NCI-H69 (cell line): ENCODE data around the gene FHIP1A.
"Not testable (repeated sequence)": the region's sequence is repeated elsewhere in the genome, so short reads cannot be mapped to it uniquely, and the experiment has no call there.

ENCODE experiments used
- DNase-seq: peaks from one replicate; lab custom pipeline; 2025; lab: John Stamatoyannopoulos, UW

The FHIP1A gene

DNA sequence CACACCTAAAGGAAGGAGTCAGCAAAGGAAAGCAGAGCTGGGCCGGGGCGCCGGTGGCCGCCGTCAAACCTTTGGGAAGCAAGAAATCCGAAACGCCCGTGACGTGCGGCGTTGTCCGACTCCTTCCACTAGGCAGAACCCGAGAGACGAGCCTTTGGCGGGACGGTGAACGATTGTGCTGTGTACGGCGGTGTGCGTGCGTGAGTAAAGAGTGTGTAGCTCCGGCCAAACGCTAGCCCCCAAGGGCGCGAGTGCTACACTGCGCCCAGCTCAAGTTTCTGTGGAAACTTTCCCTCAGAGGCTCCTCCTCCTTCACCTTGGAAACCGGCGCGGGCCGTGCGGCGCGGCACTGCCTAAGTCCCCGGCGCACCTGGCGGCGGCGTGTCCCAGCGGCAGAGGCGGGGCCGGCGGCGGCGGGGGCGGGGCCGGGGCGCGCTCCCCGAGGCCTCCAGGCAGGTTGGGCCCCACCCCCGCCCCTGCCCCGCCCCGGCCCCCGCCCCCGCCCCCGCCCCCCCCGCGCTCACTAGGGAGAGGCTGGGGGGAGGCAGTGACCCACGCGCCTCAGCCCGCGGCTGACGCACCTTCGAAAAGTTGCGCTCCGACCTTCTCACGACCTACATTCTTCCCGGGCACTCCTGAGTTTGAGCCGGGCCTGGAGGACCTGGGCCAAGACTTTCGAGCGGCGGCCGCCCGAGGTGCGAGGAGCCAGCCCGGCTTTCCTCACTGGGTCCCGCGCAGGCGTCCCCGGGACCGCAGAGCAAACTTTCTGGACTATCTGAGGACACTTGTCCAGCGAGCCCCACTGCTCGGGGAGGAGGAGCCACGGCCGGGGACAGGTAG, at the start of gene FHIP1A:
TSS of gene FHIP1A (plus strand) at position 547 of the 840 bp plus-strand sequence. CDS start 157,084 bp downstream, outside the sequence.
- peak; percentile 87 for DNase-seq

DNA sequence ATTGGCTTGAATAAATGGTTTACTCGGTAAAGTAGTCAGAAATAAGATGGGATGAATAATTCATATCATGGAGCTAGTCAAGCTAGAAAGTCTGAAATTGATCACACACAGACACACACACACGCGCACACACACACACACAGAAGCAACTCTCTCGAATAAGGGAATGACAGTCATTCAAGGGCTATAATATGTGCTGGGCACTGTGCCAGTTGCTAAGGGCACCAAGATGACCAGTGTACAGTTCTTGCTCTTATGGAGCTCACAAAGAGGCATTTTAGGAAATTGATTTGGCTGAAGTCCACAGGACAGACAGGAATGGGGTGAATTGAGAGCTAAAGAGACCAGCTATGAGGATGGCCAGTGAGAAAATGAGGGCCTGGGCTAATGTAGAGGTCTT, 49.4 kb upstream of the FHIP1A start:
- peak; percentile 5 for DNase-seq

DNA sequence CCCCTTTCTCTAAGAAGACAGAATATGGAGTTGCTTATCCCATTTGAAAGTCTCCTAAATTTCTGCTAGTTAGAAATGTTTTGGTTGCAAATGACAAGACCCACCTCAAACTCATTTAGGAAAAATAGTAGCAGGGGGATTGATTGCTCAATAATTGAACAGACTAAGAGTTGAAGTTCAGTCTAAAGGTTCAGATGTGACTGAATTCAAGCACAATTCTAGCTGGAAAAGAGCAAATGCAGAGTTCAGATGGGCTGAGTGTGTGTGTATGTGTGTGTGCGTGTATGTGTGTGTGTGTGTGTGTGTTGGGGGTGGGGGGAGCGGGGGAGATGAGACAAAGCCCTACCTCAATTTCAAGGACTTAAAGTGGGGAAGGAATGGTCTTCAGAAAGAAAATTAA, 47.9 kb upstream of the FHIP1A start:
- DNase-seq, result no peak

DNA sequence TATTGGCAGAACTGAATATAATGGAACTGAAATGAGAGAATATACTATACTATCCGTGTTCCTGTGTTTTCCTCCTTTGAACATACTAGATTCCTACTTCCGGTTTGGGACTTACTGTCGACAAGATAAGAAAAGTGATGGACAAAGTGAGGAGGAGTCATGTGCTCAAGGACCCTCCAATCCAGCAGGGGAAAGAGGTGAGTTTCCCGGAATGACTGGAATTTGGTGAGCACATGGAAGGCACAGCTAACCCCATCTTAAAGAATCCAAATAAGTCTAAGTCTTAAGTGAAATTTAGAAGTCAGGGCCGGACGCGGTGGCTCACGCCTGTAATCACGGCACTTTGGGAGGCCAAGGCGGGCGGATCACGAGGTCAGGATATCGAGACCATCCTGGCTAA, 47.0 kb upstream of the FHIP1A start:
- DNase-seq, result no peak

DNA sequence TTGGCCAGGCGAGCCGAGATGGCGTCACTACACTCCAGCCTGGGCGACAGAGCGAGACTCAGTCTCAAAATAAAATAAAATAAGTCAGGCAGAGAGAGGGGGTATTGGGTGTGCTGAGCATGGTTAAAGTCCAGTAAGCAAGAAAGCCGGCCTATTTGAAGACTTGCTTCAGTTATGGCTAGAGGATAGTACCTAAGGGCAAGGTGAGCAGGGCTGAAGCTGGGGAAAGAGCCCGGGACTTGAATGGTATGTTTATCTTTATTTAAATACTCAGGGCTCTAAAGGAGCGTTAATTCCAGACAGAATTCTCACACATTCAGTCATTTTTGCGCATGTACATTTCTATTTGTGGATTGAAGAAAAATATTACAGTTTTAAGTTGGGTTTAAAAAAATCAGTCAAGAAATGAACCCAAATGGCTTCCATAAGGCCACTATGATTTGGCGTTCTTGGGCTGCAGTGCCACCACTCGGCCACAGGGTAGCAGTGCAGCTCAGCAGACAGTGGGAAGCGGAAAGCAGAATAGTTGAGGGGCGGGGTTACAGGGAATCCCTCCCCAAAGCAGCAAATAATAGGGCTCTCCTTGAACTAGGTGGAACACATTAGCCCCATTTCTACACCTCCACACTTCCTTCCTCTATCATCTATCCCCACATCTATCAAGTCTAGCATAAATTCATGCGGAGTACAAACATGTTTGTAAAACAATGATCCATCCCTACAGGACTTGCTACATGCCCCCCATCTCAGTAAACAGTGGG, 46.4 kb upstream of the FHIP1A start:
- peak; percentile 64 for DNase-seq

DNA sequence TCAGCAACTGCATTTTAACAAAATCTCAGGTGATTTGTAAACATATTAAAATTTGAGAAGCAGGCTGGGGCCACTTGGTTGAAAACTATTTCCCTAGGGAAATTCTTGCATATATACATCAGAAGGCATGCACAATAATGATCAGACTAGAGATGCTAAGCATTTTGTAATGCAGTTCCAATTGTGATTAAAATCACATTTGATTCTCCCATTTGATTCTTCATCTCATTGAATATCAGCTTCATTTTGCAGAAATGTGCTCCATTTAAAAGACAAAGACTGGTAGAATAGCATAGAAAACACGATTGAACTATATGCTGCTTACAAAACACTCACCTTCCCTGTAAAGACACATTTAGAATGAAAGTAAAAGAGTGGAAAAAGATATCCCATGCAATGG, 32.4 kb upstream of the FHIP1A start:
- DNase-seq, result no peak

DNA sequence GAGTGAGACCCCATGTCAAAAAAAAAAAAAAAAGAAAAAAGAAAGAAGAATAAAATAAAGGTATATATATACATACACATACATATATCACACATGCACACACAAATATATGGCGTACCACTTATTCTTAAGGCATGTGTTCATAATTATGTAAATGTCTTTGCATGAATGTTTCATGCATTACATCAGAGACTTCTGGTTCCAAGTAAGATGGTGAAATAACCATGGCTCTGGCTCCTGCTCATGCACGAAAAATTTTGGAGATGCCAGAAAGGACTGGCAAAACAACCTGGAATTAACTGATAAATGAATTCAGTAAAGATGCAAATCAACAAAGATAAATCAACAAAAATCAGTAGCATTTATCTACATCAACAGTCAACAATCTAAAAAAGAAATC, 19.7 kb upstream of the FHIP1A start:
- no peak for DNase-seq

DNA sequence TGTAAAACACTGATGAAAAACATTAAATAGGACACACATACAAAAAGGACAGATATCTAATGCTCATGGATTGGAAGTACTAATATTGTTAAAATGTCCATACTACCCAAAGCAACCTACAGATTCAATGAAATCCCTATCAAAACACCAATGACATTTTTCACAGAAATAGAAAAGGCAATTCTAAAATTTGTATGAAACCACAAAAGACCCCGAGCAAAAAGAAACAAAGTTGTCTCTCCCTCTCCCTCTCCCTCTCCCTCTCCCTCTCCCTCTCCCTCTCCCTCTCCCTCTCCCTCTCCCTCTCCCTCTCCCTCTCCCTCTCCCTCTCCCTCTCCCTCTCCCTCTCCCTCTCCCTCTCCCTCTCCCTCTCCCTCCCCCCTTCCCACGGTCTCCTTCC, 19.2 kb upstream of the FHIP1A start:
- not testable (repeated sequence) for DNase-seq

DNA sequence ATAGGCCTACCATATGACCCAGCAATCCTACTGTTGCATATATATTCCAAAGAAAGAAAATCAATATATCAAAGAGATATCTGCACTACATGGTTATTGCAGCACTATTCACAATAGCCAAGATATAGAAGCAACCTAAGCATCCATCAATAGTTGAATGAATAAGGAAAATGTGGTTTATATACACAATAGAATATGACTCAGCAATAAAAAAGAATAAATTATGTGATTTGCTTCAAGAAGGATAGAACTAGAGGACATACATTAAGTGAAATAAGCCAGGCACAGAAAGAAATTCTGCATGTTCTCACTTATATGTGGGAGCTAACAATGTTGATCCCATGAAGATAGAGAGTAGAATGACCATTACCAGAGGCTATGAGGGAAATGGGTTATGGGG, 13.1 kb upstream of the FHIP1A start:
- no peak for DNase-seq

DNA sequence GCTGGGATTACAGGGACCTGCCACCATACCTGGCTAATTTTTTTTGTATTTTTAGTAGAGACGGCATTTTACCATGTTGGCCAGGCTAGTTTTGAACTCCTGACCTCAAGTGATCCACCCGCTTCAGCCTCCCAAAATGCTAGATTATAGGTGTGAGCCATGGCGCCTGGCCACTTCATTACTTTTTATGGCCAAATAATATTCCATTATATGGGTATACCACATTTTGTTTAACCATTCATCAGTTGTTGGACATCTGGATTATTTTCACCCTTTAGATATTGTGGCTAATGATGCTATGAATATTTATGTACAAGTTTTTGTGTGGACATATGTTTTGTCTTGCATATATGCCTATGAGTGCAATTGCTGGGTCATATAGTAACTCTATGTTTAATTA, 8.6 kb upstream of the FHIP1A start:
- DNase-seq, result no peak

DNA sequence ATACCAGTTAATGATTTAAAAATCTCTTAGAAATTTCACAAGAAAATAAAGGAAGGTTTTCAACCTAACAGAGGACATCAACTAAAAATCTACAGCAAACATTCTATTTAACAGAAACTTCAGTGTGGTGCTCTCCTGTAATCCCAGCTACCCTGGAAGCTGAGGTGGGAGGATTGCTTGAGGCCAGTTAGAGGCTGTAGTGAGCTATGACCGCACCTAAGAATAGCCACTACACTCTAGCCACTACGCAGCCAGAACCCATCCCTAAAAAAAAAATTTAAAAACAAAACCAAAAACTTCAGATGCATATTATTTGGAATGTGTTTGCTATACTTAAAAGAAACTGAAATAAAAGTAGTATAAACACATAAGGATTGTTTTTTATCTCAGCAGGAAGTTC, 7.2 kb upstream of the FHIP1A start:
- DNase-seq, result no peak

DNA sequence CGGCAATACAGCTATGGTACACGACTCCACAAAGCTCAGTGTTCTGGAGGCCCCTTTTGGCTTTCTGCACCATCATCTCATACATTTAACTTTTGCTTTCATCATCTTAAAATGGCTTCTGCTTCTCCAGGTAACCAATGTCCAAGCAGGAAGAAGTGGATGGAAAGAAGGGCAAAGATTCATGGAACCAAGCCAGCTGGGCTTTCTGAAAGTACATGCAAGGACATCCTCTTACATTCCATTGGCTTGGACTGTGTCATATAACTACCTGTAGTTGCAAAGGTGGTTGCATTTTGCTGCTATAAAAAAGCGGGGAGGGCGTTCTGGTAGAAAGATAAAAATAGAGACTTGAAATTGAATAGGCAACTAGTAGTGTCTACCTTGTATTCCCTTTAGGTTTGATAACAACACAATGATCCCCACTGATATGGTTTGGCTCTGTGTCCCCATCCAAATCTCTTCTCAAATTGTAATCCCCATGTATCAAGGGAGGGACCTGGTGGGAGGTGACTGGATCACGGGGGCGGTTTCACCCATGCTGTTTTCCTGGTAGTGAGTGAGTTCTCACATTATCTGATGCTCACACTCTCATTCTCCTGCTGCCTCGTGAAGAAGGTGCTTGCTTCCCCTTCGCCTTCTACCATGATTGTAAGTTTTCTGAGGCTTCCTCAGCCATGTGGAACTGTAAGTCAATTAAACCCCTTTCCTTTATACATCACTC, 6.7 kb upstream of the FHIP1A start:
- DNase-seq, result no peak

DNA sequence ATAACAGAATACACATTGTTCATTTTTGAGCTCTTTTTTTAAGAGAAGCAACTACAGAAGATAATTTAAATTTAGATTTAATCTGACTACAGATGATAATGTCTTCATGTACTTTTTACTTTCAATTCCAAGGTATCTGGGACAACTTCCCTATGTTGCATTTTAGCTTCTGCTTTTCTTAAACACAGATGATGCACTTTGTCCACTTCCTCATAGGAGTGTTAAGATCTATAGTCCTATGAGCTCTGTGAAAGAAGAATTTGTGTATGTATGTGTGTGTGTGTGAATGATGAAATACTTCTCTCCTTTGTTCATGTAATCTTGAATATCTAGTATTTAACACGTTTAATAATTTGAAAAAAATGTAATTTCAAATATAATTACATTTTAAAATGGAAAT, 5.3 kb upstream of the FHIP1A start:
- no peak for DNase-seq

DNA sequence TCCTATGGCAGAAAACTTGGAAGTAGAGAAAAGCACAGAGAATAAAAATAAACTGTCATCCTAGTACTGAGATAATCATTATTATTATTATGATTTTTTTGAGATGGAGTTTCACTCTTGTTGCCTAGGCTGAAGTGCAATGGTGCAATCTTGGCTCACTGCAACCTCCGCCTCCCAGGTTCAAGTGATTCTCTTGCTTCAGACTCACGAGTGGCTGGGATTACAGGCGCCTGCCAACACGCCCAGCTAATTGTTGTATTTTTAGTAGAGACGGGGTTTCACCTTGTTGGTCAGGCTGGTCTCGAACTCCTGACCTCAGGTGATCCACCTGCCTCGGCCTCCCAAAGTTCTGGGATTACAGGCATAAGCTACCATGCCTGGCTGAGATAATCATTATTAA, 4.2 kb upstream of the FHIP1A start:
- DNase-seq, result not testable (repeated sequence)

DNA sequence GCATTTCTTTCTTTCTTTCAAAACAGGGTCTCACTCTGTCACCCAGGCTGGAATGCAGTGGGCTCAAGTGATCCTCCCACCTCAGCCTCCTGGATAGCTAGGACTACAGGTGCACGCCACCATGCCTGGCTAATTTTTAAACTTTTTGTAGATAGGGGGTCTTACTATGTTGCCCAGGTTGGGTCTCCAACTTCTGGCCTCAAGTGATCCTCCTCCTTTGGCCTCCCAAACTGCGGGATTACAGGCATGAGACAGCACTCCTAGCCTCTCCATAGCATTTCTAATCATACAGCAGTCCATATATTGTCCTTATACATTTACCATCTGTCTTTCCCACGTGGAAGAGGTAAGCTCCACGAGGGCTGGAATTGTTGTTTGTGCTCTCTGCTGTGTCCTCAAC, 2.0 kb upstream of the FHIP1A start:
- no peak for DNase-seq

DNA sequence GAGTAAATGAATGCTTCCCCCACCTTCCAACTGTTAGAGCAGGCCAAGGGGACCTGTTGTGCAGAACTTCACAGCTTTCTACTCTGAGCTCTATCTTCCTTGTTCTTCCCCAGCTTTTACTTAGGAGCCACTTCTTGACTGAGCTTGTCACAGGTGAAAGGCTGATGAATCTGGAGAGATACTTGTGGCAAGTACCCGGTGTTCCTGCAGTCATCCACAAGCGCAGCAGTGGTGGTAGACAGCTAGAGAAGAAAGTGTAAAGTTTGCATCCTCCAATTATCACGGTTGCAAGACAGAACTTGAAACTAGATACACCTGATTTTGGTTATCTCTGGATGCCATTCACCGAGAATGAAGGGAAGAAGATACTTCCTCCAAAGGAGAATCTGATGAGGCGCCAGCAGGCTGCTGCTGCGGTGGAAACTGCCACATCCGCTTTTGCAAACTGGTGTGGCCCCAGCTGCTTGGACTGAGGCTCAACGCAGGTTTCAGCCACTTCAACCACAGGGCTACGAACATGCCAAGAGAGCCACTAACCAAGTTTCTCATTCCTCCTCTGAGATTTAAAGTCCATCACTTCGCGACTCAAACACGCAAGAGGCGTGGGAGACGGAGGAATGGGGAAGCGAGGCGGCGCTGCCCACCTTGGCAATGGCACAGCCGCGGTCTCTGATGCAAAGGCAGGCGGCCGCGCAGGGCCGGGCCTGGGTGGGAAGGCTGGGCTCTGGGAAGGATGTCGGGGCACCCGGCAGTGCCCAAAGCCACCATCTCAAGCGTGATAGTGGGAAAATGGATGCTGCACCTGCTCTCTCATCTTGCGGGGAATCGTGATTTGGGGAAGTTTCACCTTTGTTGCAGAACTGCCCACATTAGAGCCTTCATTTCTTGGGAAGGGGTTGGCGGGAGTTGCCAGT, 1.3 kb upstream of the FHIP1A start:
- DNase-seq, result no peak

DNA sequence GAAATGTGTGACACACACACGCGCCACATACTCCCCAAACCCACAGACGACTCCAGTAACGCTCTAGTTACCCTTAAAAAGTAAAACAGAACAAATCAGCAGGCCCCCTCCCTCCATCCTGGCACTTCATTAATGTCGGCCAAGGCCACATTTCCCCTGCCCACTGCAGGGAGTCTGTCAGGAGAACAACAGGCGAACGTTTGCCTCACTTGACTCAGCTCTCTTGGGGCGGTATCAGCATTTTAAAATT, 671 bp upstream of the FHIP1A start:
- DNase-seq, result no peak

DNA sequence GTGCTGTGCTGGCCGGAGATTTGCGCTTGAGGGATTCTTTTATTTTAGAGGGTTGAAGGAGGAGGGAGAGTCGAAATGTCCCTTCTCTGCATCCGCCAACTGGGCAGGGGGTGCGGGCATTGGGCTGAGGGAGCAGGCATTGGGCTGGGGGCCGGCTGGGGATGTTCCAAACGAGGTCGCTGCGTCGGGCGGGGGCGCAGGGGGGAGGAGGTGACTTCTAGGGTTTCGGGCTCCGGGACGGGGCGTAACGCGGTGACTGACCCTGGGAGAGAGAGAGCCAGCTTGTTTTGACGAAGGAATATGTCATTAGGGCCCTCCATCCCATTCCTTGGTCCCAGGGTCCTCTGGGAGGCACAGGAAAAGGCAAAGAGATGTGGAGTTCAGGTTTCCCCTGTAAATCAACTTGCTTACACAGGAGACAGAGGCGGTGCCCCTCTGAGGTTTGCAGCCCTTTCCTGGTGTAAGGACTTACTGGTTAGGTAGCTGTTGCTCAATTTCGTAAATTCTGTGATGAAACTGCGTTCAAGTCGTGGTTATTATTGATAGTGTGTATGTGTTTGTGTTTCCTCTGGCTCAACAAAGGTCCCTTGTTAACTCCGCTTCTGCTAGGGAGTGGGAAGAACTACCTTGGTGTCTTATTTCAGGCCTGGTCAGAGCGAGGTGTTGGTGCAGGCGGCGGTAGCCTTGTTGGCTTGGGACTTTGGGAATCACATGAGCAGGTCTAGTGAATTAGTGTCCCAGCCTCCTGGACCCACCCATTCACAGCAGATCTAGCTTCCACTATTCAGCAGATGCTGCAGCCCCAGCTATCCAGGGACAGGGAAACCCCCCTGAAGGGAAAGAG, 716 bp downstream of the FHIP1A start:
- peak; percentile 3 for DNase-seq

DNA sequence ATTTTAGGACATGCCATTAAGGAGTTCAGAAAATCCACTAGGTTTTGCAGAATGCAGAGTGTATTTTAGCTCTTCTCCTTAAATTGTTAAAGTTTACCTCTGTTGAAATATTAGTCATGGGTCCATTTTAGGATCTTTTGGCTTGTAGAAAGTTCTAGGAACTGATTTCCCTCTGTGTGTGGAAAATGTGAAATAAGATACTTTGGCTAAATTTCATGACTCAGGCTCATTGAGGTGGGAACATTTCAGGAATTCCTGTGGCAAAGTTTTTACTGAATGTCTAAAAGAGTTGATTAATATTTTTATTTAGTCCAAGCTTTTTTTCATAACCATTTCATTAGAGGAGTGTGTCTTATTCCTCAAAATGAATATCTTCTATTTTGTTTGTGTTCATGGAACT, 7.0 kb downstream of the FHIP1A start:
- DNase-seq, result no peak

DNA sequence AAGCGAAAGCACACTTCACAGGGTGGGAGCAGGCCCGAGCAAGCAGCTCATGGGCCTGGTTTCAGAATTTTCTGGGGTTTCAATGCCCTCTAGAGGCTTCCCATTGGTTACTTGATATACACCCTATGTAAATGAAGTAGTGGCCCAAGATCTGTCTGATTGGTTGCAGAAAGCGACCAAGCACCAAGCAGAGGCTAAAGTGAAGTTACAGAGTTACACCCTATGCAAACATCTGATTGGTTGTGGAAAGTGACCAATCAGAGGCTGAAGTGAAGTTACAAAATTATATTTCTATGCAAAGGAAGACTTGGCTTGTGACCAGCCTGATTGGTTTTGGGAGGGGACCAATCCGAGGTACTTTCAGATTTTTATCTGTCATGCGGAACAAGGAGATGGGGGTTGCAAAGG, 8.2 kb downstream of the FHIP1A start:
- no peak for DNase-seq

DNA sequence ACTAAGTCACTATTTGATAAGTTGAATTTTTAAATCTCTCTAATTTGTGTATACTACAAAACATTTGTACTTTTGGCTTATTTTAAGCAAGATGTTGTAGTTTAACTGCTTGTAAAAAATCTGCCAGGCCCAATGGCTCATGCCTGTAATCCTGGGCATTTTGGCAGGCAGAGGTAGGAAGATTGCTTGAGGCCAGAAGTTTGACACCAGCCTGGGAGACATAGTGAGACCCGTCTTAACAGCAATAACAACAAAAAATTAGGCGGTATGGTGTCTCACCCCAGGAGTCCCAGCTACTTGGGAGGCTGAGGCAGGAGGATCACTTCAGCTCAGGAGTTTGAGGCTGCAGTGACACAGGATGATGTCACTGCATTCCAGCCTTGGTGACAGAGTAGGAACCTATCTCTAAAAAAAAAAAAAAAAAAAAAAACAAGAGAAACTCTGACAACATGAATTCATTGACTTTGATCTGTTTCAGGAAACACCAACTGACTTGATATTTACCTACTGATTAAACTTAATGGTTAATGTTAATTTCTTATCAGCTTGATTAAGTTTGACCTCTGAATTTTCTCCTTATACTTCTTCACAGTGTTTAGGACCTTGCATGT, 8.9 kb downstream of the FHIP1A start:
- DNase-seq, result no peak
